NOMO-1 (cell line): Measurements from ENCODE around the gene FMO1.
A peak's percentile ranks its signal among the peaks of the same experiment; 100 is the strongest.
"Not testable (repeated sequence)": the region's sequence is repeated elsewhere in the genome, so short reads cannot be mapped to it uniquely, and the experiment has no call there.

ENCODE experiments used
- DNase-seq, 2 experiments: peaks; one replicate each; lab custom pipeline; 2025; ENCODE audit not compliant: unreplicated experiment in 2 of 2; lab: John Stamatoyannopoulos, UW

FMO1 gene

DNA sequence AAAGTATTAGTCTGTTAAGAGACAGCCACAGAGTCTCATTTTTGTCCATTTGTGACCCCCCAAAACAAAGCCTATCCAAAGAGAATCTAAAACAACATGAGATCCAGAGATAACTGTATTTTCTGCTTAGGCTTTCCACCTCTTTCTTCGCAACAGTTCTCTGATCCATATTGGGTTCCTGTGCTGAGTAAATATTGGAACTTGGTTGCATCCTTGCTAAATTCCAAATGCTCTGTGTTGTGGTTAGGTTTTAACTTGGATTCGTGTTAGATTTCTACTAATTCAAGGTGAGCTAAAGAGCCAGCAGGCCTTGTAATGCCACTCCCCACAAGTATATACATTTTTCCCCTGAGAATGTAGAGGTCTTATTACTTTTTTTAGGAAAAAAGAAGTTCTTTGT, 29.2 kb downstream of the FMO1 start:
- DNase-seq = no peak

DNA sequence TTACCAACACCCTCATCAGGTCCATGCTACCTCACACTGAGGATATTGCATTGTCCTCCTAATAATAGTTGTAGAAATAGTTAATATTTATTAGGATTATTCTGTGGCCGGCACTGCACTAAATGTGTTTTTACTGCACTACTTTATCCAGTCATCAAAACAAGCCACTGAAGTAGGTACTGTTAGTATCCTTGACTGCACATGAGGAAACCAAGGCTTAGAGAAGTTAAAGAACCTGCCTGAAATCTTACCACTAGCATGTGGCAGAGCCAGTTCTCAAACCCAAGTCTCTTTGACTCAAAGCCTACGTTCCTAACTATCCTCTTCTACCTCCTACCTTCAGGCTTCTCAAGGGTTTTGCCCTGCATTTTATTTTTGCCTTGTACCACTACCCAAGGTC, 30.9 kb downstream of the FMO1 start:
- DNase-seq = no peak

DNA sequence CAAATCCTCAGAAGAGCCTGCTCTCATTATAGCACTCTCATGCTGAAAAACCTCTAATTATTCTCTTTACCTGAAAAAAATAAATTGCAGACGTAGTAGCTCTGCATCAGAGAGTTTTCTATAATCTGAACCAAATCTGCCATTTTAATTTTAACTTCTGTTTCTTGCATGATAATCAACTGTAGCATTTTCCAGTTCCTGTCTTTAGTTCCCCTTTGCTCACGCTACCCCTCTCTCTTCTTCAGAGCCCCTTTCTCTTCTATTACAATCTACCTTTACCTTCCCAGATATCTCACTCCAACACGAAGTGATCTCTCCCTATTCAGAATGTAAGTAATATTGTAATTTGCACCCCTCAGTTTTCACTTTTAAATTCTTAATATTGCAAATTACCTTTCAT, 31.4 kb downstream of the FMO1 start:
- peak; percentile 15 to 66 for DNase-seq

DNA sequence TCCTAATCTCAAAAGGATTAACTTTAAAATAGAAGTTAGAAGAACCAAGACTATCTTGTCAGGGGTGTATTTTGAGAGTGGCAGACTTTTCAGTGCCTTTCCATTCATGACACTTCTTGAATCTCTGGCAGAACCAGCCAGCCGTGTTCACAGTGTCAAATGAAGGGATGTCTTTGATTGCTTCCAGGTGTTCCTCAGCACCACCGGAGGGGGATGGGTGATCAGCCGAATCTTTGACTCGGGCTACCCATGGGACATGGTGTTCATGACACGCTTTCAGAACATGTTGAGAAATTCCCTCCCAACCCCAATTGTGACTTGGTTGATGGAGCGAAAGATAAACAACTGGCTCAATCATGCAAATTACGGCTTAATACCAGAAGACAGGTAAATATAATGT, 32.3 kb downstream of the FMO1 start:
- DNase-seq = no peak

DNA sequence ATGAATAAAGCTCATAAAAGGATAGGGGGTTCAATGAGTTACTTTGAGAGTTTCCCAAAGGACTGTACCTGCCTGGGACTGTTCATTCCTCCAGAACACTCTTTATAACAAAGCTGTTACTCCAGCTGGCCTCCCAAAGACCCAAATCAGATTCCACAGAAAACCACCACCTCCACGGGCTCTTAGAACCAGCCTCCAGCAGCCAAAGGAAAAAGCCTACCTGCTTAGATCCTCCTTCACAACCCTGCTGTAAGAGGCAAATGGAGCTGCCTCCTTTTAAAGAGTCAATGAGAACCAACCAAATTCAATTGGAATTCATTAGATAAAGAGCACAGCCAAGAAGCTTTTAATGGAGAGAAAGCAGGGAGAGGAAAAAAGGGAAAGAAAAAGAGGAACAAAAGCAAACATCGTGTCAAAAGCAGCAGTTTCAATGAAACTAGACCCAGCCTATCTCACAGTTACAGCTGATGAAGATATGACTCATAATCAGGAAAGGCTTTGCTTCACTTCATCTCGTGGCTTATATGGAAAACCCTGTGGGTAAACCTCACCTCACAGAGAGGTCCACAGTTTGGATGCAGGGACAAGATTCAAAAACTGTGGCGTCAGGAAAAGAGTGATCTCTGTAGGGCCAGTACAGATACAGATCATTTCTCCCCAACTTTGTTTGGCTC, 37.9 kb downstream of the FMO1 start:
- peak in 1 of 2 experiments; percentile 60 for DNase-seq

DNA sequence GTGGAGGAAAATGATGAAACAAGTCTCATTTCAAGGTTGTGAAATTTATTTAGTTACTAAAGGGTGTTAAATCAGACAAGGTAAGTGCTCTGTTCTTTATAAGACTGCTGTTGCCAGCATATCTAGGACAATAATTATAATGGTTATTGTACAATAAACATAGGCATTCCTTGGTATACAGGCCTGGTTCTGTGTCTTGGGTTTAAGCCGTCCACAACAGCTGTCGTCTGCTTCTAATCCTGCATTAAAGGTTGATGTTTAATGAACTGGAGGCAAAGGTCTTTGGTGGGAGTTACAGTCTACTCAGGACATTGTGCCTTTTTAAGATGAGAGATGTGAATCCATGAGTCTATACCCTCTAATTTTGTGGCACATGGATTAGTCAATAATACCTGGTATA, 42.3 kb downstream of the FMO1 start:
- no peak for DNase-seq

DNA sequence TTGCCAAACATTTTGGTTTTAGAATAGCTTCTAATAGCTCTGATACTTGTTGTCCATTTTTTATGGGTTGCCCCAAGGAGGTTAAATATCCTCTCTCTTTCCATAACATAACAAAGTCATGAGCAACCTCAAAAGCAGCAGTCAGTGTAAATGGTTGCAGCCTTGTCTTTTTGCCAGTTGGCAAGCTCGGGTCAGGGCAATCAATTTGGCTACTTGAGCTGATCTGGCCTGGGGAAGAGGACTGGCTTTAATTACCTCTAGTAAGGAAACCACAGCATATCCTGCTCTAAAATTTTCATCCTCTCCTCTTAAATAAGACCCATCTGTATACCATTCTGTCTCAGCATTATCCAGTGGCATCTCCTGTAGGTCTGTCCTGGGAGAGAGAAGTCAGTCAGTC, 44.5 kb downstream of the FMO1 start:
- DNase-seq = no peak

DNA sequence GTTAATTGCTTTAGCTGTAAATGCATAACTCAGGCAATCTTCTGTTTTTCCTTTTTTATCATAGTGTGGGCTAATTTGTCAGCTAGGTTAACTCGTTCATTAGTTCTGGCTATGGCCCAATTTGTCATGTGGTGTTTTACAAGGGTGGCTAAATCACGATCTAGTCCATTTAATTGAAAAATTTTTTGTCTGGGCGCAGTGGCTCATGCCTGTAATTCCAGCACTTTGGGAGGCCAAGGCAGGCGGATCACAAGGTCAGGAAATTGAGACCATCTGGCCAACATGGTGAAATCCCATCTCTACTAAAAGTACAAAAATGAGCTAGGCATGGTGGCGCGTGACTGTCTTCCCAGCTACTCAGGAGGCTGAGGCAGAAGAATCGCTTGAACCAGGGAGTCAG, 47.1 kb downstream of the FMO1 start:
- not testable (repeated sequence) for DNase-seq

DNA sequence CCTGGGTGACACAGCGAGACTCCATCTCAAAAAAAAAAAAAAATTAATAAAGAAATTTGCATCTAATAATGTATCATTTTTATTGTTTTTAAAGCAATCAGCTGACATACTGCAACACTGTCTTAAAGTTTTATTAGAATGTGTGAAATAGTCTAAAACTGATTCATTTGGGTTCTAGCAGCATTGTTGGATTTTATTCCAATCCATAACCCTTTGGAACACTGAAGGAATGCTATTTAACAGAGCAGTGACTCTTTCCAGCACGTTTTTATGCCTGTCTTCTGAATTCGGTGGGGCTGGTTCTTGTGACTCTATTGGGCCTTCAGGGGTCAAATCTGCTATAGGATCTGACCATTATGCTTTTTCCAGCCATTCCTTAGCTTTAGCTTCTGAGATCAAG, 47.5 kb downstream of the FMO1 start:
- no peak for DNase-seq

DNA sequence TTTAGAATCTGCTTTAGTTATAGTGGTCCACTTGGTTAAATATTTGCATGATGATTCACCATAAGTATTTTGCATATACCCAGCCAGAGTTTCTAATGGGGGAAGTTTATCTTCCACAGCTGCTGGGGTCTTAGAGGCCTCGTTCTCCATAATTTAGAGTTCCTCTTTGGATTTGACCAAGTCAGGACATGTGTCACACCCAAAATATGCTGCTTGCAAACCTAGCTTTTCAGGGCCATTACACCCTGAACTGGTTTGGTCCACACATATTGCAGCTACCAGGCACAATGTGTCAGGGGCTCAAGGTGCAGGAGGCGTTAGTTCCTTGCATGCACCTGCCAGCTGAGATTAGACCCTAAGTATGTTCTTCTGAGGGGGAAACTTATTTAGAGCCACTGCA, 48.6 kb downstream of the FMO1 start:
- DNase-seq = no peak

DNA sequence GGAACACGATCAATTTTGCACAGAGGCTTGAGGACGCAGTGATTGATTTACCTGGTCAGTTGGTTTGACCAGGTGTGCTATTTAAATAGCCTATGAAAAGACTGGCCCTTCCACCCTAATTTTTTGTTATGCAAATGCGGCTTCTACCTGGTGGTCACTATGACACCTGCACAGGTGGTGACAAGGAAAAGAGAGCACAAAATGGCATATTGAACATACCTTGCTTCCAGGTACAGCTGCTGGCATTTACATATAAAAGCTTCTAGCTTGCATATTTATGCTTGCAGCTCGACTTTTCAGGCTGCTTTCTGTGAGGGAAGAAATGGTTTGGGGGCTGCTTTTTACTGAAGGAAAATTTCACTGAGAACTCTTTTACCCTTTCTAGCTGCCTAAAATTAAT, 50.4 kb downstream of the FMO1 start:
- no peak for DNase-seq

DNA sequence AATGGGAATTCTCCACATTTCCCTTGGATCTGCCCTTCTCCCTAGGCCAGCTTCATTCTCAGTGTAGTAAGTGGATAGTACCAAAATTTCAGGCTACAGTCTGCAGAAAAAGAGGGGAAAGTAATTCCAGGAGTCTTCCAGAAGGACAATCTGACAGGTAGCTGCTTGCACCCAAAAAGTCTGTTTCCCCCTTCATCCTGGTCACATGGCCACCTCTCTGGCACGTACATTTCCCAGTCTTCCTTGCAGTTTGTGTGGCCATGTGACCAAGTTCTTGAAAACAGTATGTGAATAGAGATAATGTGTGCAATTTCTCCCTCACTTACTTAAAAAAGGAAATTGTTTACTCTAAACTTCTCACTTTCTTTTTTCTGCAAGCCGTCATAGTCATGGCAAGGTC, 51.0 kb downstream of the FMO1 start:
- no peak for DNase-seq

DNA sequence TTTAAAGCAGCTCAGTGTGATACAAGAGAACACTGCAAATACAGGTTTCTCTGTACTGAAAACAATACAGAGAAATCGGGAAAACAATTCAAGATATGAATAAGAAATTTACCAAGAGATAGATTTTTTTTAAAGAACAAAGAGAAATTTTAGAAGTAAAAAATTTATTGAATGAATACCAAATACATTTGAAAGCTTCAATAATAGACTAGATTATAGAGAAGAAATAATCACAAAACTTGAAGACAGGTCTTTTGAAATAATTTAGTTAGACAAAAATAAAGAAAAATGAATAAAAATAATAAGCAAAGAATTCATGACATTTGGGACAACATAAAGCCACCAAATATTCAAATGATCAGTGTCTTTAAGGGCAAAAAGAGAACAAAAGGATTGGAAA, 52.1 kb downstream of the FMO1 start:
- no peak for DNase-seq

DNA sequence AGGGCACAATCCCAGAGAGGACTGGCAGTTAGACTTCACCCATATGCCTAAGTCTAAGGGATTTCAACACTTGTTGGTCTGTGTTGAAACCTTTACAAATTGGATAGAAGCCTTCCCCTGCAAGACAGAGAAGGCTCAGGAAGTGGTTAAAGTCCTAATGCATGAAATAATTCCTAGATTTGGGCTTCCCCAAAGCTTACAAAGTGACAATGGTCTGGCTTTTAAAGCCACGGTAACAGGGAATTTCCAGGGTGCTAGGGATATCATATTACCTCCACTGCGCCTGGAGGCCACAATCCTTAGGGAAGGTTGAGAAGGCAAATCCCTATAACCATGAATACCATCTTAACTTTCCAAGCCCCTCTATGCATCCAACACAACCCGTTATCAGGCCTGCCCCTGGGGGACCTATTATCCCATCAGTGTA, 62.4 kb downstream of the FMO1 start:
- peak in 1 of 2 experiments; percentile 11 for DNase-seq

DNA sequence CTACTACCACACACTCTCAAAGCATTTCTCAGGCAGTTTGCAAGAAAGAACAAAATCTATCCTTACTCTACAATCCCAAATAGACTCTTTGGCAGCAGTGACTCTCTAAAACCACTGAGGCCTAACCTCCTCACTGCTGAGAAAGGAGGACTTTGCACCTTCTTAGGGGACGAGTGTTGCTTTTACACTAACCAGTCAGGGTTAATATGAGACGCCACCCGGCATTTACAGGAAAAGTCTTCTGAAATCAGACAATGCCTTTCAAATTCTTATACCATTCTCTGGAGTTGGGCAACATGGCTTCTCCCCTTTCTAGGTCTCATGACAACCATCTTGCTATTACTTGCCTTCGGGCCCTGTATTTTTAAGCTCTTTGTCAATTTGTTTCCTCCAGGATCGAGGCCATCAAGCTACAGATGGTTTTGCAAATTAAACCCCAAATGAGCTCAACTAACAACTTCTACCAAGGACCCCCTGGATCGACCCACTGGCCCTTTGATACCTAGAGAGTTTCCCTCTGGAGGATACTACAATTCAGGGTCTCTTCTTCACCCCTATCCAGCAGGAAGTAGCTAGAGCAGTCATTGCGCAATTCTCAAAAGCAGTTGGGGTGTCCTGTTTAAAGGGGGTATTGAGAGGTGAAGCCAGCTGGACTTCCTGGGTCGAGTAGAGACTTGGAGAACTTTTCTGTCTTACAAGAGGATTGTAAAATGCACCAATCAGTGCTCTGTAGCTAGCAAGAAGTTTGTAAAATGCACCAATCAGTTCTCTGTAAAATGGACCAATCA, 63.7 kb downstream of the FMO1 start:
- DNase-seq = no peak

DNA sequence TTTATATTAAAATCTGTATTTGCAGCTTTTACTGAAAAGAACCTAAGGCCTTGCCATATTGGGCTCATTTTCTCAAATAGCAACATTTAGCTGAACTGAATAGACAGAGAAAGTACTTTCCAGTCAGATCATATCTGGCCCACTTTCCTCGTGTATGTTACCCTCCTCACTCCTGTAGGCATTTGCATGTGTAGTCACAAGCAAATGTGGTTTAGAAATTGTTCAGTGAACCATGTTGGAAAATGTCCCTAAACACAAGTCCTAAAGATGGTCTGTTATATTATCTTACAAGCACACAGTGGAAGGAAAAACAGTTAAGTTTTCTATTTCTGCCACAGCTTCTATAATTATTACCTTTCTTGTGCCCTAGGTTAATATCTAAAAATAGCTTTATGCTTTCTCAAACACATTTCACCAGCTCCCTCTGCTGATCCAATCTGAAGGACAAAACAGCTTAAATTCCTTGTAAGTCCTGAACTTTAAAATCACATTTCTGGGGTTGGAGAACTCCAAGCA, 65.1 kb downstream of the FMO1 start:
- DNase-seq = no peak

DNA sequence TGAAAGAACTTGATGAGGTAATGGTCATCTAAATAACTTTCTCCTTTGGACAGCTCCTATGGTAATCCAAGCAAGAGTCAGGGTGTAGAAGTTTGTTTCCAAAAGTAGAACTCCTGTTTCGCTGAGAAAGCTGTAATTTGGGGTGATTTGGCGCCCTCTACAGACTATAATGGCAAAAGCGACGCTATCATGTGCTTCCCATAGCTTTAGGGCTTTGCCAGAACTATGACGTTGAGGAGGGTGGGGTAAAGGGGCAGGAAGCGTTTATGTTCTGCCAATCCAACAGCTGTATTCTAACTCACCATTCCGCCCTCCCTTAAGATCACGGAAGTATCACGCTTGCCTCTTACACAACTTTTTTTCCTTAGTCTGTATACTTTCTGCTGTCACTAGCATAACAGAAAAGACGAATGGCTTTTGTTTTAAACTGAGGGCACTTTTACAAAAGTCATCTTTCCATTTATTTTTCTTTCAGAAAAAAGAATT, 65.6 kb downstream of the FMO1 start, which contains the start of gene FMO4:
TSS of gene FMO4 (plus strand) at position 349 of the 486 bp plus-strand sequence. CDS start 5,643 bp downstream, outside the sequence.
- DNase-seq = peak; percentile 99

DNA sequence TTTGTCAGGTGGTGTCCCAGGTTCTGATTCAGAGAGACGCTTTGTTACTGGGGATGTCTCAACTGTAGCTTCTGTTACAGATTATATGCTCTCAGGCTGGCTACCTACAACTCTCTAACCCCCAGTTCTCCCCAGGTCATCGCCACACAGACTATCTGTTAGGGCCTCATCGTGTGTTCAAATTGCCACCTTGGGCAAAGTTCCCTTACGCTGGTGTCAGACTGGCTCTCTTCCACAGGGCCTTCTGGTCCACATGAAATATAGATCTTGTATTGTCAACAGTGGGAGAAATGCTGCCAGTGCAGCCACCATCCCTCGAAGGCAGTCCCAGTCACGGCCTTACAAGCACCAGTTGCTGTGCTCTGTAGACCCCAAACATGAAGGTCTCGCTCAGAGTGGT, 81.0 kb downstream of the FMO1 start:
- DNase-seq = no peak

DNA sequence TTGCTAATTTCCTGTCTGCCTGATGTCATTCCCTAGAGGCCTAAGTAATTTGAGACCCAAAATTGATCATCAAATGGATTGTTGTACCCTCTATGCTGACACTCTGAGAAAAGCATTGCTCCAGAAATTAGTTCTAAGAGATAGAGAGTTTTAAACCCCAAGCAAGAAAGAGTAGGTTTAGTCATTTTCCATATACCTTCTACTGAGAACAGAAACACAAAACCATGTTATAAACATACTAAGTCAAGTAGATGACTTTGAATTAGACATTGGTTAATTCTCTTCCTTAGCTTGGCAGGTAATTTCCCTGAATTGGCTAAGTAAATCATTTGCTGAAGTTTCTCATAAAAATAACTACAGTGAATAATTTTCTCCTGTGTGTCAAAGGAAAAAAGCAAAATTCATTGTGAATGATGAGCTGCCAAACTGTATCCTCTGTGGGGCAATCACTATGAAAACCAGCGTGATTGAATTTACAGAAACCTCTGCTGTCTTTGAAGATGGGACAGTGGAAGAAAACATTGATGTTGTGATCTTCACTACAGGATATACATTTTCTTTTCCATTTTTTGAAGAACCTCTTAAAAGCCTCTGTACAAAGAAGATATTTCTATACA, 85.8 kb downstream of the FMO1 start:
- DNase-seq = no peak
